Tongue (tissue), 2 donors: ENCODE results near the gene LARGE1. TPM values are rescaled to one million over a fixed set of nuclear protein-coding genes. Genes with fewer than 3 reads are reported as not detected.
"Not testable (repeated sequence)": the region's sequence is repeated elsewhere in the genome, so short reads cannot be mapped to it uniquely, and the experiment has no call there.

Experiments used
- DNase-seq: peaks from one replicate; pipeline ENCODE4 v3.0.0-alpha.2; 2015
- total RNA-seq: library from RNA; depleted of rRNA; stranded (reverse); fragments of >200 nt; gene quantifications from one replicate; pipeline ENCODE4 v1.2.3, GENCODE V29; 2014

LARGE1 gene
- total RNA-seq, 1 donor from 2014 or later, result 18.3 TPM

DNA sequence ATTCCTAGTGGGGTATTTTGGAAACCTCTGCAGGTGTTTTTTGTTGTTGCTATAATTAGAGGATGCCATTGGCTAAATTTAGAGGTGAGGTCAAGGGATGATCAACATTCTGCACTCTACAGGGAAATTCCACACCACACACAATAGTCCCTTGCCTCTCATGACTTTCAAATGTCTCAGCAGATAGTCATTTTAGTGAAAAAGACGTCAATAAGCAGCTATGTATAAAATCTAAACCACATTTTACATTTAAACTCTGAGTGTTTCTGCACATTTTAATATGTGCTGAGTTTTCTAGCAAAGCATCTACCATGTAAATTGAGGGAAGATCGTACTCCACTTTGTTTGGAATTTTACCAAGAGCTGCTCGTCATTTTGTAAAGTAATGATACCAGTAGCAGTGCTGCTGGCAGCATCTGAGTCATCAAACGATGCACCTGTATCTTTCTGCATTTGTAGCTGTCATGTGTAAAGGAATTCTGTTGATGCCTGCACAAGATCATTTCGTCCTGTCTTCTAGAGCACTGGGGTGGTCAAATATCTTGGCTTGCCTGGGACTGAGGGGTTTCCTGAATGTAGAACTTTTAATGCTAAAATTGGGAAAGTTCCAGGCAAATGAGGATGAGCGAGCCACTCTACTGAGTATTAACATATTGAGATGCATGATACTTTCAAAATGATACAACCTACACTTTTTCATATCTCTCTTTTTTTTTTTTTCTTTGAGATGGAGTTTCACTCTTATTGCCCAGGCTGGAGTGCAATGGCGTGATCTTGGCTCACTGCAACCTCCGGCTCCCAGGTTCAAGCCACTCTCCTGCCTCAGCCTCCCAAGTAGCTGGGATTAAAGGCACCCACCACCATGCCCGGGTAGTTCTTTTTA, 447.6 kb downstream of the LARGE1 start:
- DNase-seq, result peak; percentile 72

DNA sequence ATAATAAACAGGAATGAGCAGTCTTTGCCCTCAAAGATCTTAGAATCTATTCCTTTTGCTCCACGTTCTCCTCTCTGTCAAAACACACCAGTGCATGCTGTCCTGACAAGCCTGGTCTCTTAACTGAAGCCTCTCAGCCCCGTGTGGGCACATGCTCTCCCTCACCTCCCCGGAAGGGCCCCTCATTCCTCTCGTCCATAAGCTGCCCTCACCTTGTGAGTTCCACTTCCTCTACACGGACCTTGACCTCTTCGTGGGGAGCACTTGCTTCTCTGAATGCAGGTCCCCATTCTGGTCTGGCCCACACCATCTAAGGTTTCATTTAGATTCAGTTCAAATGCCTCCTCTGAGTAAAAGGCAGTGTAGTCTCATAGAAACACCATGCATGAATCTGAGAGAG, 449.8 kb downstream of the LARGE1 start:
- no peak for DNase-seq

DNA sequence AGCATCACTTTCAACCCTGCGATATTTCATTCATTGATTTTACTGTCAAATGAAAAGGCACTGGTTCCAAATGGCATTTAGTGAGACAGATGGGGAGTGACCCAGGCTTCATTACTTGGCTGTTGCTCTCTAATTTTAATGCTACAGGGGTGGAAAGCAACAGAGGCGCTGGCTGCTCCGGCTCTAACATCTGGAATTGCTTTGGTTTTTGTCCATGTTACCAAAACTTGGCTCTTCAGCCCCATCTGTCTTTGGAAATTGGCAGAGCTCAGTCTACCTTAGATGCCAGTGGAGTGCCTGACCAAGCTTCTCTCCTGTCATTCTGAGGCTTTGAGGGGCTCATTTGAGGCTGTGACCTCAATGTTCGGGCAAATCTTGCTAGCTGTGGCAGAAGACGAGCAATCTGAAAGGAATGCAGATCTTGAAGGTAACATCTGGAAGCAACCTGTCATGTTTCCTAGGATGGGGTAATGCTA, 452.6 kb downstream of the LARGE1 start:
- DNase-seq, result peak; percentile 62

DNA sequence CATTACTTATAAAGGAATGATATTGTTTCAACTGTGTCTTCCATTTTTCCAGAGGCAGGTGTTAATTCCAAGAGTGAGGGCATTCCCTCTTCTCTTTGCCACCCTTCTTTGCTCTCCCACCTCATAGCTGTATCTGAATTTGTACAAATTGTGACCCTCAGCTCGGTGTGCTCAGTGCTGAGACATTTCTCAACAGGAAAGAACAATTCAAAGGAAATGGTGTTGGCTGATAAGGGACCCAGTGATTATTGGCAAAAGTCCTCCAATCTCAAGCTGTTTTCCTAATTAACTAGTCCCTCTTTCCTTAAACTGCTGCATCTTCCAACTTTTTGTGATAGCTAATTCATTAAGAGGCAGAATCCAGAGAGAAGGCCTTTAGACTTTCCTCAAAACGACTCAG, 453.2 kb downstream of the LARGE1 start:
- DNase-seq, result no peak

DNA sequence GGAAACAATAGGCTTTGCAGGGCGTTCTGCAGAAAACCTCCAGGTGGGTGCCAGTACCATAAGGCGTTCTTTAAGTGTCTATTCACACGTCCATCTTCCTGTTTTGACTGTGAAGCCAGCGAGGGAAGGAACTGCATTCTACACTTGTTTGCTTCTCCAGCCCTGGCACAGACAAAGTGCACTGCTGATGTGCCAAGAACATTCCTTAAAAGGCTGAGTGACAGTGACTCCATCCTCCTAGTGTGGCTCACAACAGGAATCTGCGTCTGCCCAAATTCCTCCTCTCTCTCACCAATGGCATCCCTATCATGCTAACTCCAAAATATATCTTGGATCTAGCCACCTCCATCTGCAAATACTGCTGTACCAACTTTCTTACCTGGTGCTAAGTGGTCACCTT, 454.7 kb downstream of the LARGE1 start:
- DNase-seq, result no peak

DNA sequence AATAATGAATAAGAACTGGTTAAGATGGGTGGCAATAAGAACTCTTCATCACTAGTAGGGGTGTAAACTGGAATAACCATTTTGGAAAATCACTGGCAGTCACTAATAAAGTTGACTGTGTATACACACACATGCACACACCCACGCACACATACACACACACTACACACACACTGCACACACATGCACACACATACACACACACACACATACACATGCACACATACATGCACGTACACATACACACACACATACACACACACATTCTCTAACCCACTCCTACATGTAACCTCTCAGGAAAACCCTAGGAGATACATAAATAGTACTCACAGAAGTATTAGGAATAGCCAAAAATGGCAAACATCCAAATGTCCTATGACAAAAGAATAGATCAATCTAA, 455.6 kb downstream of the LARGE1 start:
- DNase-seq, result no peak

DNA sequence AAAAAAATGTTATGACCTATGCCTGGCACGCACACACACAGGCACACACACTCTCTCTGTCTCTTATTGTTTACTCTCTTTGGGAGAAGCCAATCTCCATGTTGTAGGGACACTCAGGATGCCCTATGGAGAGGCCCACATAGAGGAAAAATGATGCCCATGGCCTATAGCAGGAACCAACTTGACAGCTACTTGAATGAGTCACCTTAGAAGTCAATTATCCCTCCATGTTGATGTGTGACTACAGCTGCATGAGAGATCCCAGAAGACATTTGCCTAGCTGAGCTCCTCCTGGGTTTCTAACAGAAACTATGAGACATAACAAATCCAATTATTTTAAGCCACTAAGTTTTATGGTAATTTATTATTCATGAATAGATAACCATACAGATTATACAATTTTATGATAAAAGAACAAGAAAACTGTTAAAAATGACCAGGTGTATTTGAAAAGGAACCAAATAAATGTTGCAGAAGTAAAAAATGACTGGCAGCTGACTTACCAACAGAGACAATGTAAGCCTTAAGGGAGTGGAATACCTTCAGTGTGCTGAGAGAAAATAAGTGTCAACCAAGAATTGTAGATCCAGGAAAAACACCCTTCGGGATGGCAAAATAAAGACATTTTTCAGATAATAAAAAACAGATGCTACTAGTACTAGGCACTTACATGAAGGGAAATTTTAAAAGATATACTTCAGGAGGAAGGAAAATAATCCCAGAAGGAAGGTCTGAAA, 458.4 kb downstream of the LARGE1 start:
- DNase-seq, result no peak

DNA sequence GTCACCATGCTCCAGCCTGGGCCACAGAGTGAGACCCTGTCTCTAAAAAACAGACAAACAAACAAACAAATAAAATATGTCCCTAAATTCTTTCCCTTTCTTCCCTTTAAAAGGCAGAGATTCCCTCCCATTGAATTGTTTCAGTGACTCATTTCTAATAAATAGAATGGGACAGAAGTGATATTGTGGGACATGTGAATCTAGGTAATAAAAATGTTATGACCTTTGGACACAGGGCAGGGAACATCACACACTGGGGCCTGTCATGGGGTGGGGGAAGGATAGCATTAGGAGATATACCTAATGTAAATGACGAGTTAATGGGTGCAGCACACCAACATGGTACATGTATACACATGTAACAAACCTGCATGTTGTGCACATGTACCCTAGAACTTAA, 459.0 kb downstream of the LARGE1 start:
- DNase-seq, result not testable (repeated sequence)

DNA sequence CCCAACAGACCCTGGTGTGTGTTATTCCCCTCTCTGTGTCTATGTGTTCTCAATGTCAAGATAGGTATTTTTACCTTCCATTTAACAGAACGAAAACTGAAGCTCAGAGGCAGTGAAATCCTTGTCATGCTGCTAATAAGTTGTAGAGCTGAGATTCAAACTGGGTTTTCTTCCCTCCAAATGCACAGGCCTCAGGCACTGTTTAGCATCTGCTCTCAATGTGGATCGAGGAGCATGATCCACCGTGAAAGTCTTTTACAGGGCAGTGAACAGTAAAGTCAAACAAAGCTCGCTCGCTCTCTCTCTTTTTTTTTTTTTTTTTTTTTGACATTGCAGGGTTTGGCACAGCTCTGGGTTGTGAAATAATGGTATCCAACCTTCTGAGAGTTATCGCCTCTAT, 461.1 kb downstream of the LARGE1 start:
- no peak for DNase-seq

DNA sequence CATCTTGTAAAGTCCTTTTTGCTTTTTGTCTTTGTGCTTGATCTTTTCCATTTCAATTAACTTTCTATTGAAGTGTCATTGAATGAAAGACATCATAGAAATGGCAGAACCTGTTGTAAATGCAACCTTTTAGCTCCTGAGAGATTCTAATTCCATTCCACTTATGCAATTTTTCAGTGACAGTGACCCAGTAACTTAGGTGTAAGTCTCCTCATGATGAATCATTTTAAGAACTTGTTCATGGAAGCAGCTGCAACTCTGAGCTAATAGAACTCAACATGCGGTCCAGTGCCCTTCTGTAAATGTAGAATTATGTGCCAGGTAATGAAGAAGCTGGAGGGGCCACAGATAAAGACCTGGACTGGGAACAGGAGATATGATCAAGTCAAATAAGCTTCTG, 463.8 kb downstream of the LARGE1 start:
- DNase-seq, result no peak

DNA sequence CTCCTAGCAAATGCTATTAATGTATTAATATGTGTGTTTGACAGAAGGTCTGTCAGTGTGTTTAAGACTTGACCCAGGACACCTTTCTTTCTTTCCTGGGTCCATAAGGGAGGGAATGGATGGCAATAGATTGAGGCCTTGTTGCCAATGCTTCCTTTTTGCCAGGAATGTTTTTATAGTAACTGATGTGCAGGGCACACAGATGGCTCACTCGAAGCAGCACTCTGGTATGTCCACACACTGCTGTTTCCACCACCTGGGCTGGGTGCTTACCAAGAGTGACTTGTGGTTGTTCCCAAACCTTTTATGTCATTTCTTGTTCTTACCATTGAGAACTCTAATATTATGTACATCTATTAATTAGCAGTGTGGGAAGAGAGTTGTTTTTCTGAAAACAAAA, 465.2 kb downstream of the LARGE1 start:
- DNase-seq, result no peak

DNA sequence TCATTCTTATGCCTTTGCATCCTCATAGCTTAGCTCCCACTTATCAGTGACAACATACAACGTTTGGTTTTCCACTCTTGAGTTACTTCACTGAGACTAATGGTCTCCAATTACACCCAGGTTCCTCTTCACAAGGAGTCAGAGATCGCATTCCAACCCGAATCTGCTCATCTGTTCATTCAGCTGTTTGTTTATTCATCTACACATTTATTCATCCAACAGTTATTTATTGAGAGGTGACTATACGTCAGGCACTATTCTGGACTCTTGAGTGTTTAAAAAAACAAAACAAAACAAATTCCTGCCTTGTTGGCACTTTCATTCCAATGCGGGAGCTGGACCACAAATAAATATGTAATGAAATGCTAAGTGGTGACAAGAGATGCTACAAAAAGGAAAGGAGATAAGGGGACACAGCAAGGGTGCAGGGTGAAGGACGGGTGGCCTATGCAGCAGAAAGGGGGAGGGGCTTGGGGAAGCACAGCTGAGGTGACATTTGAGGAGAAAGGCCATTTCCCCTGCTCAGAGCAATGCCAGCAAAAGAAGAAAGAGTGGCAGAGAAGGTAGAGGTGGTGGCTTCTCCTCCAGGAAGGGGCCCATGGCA, 468.3 kb downstream of the LARGE1 start:
- no peak for DNase-seq

DNA sequence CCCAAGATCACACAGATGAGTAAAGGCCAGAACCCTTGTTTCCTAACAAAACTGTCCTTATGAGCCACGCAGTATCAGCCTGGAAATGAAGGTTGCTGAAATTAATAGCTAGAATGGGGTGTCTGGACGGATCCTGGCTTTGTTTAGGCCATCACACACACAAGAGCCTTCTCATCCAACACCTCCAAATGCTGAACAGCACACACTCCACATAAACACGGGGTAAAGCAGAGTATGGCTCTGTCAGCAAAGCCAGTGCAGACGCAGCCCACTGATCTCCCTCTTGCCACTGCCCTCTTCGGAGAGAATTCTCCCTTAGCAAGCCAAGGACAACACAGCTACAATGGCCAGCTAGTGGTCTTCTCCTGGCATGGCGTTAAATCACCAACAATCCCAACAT, 469.5 kb downstream of the LARGE1 start:
- DNase-seq, result no peak

DNA sequence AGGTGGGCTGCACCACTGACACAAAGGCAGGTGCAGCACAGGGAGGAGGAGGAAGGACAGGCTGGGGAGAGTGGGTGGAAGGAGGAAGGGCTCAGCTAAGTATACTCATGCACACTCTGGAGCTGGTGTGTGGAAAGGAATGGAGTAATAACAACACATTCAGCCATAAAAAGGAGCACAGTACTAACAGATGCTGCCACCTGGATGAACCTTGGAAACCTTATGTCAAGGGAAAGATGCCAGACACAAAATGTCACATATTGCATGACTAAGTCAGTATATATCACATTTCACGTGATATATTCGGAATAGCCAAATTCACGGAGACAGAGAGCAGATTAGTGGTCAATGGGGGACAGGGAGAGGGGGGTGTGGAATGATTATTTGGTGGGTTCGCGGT, 472.5 kb downstream of the LARGE1 start:
- peak; percentile 19 for DNase-seq

DNA sequence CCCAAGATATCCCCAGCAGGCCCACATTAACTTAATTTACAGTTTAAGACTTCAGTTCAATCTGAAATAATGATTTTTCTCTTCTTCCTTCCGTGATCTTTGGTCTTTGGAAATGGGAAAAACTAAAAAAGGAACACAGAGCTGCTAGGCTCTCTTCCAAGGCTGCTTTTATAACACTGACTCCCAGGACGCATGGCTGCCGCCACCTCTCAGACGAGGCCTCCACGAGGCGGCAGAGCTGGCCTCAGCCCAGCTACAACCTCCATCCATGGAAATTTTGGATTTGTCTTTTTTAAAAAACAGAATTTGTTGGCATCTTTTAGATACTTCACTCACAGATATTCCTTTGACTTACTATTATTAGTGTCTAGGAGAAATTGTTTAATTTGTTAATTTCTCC, 476.6 kb downstream of the LARGE1 start:
- DNase-seq, result no peak

DNA sequence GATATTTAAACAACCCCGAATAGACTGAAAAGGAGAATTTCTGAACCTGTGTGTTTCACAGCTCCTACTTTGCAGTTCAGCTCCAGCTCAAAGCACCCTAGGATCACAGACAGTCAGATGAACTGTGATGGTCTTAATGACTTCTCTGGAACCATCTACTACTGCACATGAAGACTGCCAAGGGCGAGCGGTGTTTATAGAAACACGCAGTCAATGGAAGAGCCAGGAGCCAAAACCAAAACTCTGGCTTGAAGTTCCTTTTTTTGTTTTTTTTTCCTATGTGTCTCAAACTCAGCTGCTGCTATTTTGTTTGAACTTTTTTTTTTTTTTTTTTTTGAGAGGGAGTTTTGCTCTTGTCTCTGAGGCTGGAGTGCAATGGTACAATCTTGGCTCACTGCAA, 479.5 kb downstream of the LARGE1 start:
- DNase-seq, result peak; percentile 63

DNA sequence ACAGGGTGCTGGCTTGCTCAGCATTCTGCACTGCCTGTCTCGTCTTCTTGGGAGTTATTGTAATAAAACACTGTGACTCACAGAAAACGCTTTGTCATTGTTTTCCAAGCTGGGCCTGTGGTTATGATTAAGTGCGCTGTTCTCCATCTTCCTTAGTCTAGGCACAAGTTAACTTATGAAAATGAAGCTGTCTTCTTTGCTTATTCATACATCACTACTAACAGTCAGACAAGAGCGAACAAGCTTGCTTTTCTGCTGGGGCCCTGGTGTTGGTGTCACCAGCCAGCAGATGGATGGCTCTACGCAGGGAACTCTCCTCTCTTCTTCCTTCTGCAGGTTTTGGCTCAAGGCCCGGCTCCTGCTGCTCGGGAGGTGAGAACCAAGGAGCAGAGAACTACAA, 482.0 kb downstream of the LARGE1 start:
- DNase-seq, result no peak

DNA sequence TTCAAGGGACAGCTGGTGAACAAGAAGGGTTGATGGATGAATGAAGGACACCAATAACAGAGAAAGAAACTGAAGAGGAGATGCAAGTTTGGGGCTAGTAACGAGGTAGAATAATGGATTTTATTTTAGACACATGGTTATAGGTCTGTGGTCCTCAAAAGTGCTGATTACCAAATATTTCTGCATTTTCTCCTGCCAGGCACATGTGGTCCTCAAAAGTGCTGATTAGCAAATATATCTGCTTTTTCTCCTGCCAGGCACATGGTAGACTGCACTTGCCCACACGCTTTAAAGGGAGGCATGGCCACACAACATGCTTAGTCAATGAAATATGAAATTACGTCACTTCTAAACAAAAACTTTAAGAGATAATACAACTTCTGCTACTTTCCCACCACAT, 489.0 kb downstream of the LARGE1 start:
- DNase-seq, result no peak

DNA sequence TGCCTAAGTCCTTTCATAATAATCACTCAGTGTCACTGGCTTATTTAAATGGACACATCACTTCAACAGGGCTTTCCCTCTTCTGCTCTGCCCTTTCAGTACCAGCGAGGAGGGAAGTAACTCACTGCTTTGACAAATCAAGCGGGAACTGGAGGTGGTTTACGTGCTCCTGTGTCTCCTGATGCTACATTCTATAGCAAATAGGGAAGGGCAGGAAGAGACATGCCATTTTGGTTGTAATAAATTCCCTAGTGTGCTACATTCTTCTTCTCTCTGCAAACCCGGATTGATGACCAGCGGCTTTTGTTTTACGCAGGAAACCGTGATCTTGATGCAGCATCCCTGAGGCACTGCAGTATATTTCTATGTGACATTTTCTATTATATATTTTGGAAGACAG, 491.0 kb downstream of the LARGE1 start:
- DNase-seq, result no peak

DNA sequence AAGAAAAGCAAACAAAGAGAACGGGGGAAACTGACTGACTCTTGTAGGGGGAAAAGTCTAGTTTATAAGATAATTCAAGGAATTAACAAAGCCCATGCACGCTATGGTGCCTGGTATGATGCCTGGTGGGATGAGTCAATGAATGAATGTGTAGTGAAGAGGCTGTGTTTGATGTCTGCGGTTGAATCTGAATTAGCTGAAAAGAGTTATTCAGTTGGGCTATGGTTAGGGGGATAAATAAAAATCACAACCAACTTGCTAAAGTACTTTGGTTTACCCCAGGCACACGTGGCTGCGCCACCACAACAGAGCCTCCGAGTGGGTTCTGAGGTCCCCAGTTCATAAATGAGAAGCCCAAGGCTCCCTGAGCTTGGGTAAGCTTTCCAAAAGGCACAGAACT, 492.8 kb downstream of the LARGE1 start:
- no peak for DNase-seq

DNA sequence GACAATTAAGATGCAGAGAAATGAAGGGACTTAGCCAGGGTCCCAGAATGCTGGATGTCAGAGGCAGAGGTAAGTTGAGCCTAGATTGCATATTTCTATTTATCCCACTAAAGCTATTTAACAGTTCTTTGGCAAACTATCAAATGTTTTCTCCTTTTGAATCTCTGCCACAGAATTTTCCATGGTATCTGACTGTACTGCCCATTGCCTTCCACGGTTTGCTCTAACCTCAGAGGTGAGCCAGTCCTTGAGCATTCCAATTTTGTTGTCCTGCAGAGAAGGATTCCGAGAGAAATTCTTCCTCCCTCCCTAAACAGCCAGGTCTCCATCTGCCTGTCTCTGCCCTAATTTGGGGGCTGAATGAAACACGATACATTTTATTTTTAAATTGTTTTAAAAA, 493.8 kb downstream of the LARGE1 start:
- DNase-seq, result no peak

DNA sequence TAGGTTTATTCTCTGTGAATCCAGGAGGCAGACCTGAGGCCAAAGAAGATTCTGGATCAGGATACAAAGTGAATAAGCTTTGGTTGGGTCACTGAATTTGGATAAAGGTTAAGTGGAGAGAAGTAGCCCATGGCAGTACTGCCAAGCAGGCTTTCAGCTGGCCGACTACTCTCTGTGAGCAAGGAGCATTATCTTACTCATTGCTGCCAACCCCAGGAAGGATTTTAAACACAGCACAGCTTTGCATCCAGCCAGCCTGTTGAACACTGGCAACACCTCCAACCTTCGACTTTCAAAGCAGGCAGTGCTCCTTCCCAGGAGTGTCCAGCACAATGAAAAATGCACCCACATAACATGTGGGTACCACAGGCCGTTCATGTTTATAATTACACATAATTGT, 498.4 kb downstream of the LARGE1 start:
- DNase-seq, result no peak

DNA sequence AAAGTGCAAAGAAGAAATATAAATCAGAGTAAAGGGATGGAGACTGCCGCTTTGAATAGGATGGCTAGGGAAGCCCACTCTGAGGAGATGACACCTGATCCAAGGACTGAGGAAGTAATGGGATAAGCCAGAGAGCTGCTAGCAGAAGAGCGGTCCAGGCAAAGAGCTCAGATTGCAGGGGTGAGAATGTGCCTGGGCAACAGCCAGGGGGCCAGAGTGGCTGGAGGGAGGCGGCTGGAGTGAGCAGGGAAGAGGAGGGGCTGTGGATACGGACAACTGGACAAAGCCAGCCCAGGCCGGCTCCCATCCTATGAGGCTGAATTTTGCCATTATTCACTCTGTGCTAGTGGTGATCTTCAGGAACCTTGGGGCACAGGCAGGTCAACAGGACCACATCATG, 501.8 kb downstream of the LARGE1 start:
- DNase-seq, result peak; percentile 9
